ENCODE data around the gene SRP68. TPM values are rescaled to one million over a fixed set of nuclear protein-coding genes. Genes with fewer than 3 reads are reported as not detected.
"Not testable (repeated sequence)": the region's sequence is repeated elsewhere in the genome, so short reads cannot be mapped to it uniquely, and the experiment has no call there.

SRP68 gene
- polyA plus RNA-seq, 4 donors, result 87.6 to 114 (median 109) TPM

GRCh38 chr17:76049239-76049638 is 23.1 kb downstream of the SRP68 start:
- DNase-seq (ENCODE audit: low read depth in 4 of 4, low spot score in 3 of 4), result no peak

GRCh38 chr17:76048711-76049110 is 23.6 kb downstream of the SRP68 start:
- DNase-seq (ENCODE audit: low read depth in 4 of 4, low spot score in 3 of 4), result no peak

- no peak for DNase-seq (ENCODE audit: low read depth in 4 of 4, low spot score in 3 of 4)
Measured at GRCh38 chr17:76048025-76048605, 24.2 kb downstream of the SRP68 start.

DNA sequence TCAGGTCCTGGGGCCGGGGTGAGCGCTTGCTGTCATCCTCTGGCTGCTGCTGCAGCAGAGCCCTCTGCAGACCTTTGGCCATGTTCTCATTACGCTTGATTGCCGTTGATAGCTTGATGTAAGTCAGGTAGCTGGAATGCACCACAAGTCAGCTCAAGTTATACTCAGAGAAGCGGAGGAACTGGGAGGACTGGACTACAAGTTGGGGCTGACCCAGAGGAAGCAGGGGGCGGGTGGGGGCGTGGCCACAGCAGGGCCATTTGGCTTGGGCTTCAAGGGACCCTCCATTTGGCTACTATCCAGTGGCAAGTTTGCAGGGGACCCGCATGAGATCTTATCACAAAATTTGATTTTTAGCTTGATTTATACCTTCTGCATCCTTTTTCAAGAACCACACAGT is 26.3 kb downstream of the SRP68 start:
- no peak for DNase-seq (ENCODE audit: low read depth in 4 of 4, low spot score in 3 of 4)

DNA sequence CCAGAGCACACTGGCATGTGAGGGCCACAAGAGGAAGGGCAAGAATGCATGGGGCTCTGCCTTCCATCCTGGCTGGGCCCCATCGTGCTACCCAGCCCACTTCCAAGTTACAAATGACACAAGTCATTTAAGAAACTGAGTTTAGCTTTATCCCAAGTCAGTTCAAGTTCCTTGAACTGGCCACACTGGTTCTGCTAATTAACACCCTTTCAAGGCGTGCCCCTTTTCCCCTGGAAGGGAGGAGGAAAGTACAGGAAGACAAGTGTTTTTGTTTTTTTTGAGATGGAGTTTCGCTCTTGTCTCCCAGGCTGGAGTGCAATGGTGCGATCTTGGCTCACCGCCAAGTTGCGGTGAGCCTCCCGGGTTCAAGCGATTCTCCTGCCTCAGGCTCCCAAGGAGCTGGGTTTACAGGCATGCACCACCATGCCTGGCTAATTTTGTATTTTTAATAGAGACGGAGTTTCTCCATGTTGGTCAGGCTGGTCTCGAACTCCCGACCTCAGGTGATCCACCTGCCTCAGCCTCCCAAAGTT is 27.8 kb downstream of the SRP68 start:
- not testable (repeated sequence) for DNase-seq (ENCODE audit: low read depth in 4 of 4, low spot score in 3 of 4)

GRCh38 chr17:76042868-76043267 is 29.4 kb downstream of the SRP68 start:
- not testable (repeated sequence) for DNase-seq (ENCODE audit: low read depth in 4 of 4, low spot score in 3 of 4)

DNA sequence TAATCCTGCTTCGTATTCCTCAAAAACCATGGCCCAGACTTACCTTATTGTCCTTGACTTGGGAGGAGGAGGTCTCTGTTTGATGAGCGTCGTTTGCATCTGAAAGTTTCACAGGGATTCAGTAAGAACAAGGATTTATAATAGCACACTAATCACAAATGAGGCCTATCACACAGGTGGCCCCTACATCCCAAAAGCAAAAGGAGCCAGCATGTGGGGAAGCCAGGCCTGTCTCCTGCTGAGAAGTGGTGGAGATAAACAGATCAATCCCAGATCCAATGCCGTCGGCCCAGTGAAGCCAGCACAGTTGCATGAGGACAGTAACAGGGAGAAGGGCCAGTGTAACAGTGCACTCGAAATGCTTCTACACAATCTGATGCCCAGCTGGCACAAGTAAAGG is 31.9 kb downstream of the SRP68 start:
- DNase-seq (ENCODE audit: low read depth in 4 of 4, low spot score in 3 of 4), result no peak

GRCh38 chr17:76039121-76039520 is 33.2 kb downstream of the SRP68 start:
- DNase-seq (ENCODE audit: low read depth in 4 of 4, low spot score in 3 of 4), result no peak

GRCh38 chr17:76038050-76038449 is 34.3 kb downstream of the SRP68 start:
- DNase-seq (ENCODE audit: low read depth in 4 of 4, low spot score in 3 of 4), result no peak

DNA sequence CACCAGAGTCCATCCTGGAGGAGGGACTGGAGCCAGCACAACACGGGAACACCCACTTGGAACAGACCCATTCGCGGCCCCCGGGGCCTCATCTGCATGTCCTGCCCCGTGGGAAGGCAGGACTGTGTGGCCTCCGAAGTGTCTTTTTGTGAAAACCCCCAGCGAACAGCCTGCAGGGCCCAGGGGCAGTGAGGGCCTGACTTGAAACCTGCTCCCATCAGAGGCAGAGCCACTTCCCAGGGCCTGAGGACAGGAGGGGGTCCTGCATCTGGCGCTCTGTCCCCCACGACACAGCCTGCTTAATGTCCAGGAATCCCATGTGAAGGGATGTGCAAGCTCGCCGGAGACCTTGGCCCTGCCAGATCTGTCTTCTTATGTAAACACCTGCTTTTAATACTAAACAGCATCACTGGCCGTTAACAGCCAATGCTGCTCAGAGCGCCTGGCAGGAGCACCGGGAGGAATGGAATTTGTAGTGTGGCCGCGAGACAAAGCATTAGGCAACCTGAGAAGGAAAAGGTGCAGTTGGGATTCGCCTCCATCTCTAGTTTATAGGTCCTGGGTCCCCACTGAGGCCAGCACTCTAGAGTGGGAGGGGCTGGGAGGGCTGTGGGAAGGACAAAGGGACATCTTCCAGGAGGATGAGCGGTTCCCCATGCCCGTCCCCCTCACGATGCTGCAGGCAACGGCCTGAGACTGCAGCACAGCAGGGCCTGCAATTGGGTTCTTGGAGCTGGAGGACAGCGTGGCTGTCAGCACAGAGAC is 35.6 kb downstream of the SRP68 start:
- no peak for DNase-seq (ENCODE audit: low read depth in 4 of 4, low spot score in 3 of 4)

GRCh38 chr17:76034428-76035350 is 37.6 kb downstream of the SRP68 start:
- no peak for DNase-seq (ENCODE audit: low read depth in 4 of 4, low spot score in 3 of 4)

GRCh38 chr17:76033139-76033538 is 39.2 kb downstream of the SRP68 start:
- no peak for DNase-seq (ENCODE audit: low read depth in 4 of 4, low spot score in 3 of 4)

DNA sequence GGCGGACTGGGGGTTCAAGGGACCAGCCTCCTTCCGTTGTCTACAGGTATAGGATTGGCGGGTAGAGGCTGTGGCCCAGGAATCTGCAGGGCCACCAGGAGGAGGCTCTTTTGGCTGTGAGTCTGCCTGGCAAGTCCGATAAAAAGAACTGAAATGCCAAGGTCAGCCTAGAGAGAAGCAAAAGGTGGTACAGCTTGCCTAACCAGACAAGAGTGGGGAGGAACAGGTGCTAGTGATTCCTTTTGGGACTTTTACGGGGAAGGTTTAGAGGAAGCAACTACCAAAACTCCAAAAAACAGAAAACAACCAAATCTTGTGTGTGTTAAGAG is 39.6 kb downstream of the SRP68 start:
- DNase-seq (ENCODE audit: low read depth in 4 of 4, low spot score in 3 of 4), result no peak

GRCh38 chr17:76032073-76032779 is 40.1 kb downstream of the SRP68 start:
- no peak for DNase-seq (ENCODE audit: low read depth in 4 of 4, low spot score in 3 of 4)

DNA sequence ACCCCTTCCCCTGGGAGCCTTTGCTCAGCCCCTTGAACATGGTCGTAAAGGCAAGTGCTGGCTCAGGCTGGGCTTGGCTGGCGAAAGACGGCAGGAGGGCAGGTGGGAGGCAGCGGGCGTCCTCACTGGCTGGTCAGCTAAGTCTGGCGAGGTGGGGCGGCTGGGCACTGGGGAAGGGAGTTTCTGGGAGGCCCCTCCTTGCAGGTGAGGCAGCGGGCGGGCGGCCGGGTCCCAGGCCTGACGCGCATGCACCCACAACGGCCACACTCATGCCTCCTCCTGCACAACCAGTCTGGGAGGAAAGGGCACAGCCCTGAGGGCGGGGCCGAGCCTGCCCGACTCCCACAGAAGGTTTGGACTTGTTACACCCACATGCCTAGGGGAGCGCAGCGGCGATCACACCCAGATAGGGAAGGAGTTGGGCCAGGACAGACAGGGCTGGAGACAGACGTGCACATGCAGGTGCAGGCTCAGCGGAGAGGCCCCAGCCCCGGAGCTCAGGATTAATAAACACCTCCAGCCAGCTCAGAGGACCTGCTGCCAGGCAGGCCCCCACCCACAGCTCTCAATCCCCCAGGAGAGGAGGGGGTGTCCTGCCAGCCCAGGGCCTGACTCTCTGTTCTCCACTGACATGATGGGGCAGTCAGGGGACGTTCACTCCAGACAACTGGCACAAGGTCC is 45.0 kb downstream of the SRP68 start, which contains the start of gene EVPL:
Gene EVPL (minus strand): TSS at position 148 of the 681 bp plus-strand sequence. CDS start 108 bp downstream, at position 40.
- DNase-seq (ENCODE audit: low read depth in 4 of 4, low spot score in 3 of 4), result no peak

GRCh38 chr17:76026714-76027158 is 45.6 kb downstream of the SRP68 start:
- no peak for DNase-seq (ENCODE audit: low read depth in 4 of 4, low spot score in 3 of 4)

DNA sequence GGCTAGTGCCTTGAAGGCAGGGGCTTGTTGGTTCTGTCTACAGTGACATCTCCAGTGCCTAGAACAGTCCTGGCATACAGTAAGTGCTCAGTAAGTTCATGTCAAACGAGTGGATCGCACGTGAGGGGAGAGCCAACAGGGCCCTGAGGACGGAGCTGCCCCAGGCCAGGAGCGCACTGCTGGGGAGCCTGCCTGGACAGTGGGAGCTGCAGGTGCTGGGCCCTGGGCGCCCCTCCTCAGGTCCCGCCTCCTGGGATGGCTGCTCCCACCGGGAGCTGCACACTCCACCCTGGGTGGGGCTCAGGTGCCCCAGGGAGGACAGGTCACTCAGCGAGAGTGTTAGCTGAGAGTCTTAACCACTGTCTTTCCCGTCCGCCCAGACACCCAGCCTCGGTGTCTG is 47.0 kb downstream of the SRP68 start:
- DNase-seq (ENCODE audit: low read depth in 4 of 4, low spot score in 3 of 4), result no peak

DNA sequence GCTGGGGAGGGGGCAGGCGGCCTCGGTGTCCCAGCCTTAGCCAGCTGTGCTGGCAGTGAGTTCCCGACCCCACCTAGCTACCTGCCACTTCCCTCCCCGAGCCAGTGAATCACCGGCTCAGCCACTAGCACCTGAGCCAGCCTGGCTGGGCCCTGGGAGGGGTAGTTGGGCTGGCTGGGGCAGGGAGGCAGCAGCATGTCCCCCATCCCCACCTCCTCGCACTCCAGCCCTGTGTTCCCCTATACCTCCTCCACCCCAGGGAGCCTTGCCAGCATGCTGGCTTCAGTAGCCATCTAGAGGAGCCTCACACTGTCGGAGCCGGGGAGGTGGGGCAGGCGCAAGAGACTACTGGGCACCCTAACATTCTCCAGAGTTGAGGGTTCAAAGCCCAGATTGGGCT is 48.0 kb downstream of the SRP68 start:
- DNase-seq (ENCODE audit: low read depth in 4 of 4, low spot score in 3 of 4), result no peak

- no peak for DNase-seq (ENCODE audit: low read depth in 4 of 4, low spot score in 3 of 4)
Measured at GRCh38 chr17:76023900-76024237, 48.4 kb downstream of the SRP68 start.

All from left renal pelvis (tissue), 4 donors.